Brain microvascular endothelial cell (primary cell): ENCODE measurements around the gene WDHD1.
"Not testable (repeated sequence)": the region's sequence is repeated elsewhere in the genome, so short reads cannot be mapped to it uniquely, and the experiment has no call there.

ENCODE experiments used
- DNase-seq: peaks from one replicate; pipeline ENCODE4 v3.0.0-alpha.2; 2020
- H3K27ac ChIP-seq: fragments of 250-450 bp; sonication (Bioruptor Pico); 2 replicates; pipeline ENCODE4 v1.5.1; 2020; ENCODE audit warnings: mild to moderate bottlenecking, moderate library complexity
- H3K27me3 ChIP-seq: fragments of 250-450 bp; sonication (Bioruptor Pico); replicated peaks from 2 replicates; pipeline ENCODE4 v1.5.1; 2020; ENCODE audit warnings: mild to moderate bottlenecking
- H3K36me3 ChIP-seq: fragments of 250-450 bp; sonication (Bioruptor Pico); replicated peaks from 2 replicates; pipeline ENCODE4 v1.5.1; 2020; ENCODE audit warnings: mild to moderate bottlenecking
- H3K4me3 ChIP-seq: 2 replicates; pipeline ENCODE4 v1.5.1; 2011; ENCODE audit warnings: low read depth, mild to moderate bottlenecking, control low read depth, low read length, moderate library complexity
- in situ Hi-C: cut with HindIII; loops from 2 replicates; pipeline ENCODE4 v1.10.0; 2017; ENCODE audit warnings: low sequenced_read_pairs, low pct_ligation_motif_present
- TF ChIP-seq, protein P1 (sequence below): IDR thresholded peaks from 2 replicates; pipeline ENCODE4 v1.5.1; 2011; ENCODE audit warnings: low read depth, mild to moderate bottlenecking, moderate library complexity, low read length, control low read depth, inconsistent platforms; ENCODE audit errors: missing control alignments

Gene WDHD1

GRCh38 chr14:55043528-55043927 lies 16.6 kb upstream of the WDHD1 start:
- in situ Hi-C loops: no loop called here
- DNase-seq: no peak
- Histone ChIP-seq H3K36me3 (peaks cover 9% of the 10 kb centered on the region), H3K4me3 (no peak overlapping the region), H3K27ac (no peak overlapping the region), H3K27me3 (no peaks in the 10 kb centered on the region)
- TF ChIP-seq, protein P1, sequence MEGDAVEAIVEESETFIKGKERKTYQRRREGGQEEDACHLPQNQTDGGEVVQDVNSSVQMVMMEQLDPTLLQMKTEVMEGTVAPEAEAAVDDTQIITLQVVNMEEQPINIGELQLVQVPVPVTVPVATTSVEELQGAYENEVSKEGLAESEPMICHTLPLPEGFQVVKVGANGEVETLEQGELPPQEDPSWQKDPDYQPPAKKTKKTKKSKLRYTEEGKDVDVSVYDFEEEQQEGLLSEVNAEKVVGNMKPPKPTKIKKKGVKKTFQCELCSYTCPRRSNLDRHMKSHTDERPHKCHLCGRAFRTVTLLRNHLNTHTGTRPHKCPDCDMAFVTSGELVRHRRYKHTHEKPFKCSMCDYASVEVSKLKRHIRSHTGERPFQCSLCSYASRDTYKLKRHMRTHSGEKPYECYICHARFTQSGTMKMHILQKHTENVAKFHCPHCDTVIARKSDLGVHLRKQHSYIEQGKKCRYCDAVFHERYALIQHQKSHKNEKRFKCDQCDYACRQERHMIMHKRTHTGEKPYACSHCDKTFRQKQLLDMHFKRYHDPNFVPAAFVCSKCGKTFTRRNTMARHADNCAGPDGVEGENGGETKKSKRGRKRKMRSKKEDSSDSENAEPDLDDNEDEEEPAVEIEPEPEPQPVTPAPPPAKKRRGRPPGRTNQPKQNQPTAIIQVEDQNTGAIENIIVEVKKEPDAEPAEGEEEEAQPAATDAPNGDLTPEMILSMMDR: no peak

GRCh38 chr14:55038708-55039107 lies 11.8 kb upstream of the WDHD1 start:
- TF ChIP-seq, protein P1: no peak
- H3K36me3 ChIP-seq: peaks cover 13% of the 10 kb centered on the region
- no peak for DNase-seq
- H3K27ac ChIP-seq: no peak overlapping the region
- no peak overlapping the region for H3K4me3 ChIP-seq
- no peaks in the 10 kb centered on the region for H3K27me3 ChIP-seq
- in situ Hi-C loops: no loop called here

DNA sequence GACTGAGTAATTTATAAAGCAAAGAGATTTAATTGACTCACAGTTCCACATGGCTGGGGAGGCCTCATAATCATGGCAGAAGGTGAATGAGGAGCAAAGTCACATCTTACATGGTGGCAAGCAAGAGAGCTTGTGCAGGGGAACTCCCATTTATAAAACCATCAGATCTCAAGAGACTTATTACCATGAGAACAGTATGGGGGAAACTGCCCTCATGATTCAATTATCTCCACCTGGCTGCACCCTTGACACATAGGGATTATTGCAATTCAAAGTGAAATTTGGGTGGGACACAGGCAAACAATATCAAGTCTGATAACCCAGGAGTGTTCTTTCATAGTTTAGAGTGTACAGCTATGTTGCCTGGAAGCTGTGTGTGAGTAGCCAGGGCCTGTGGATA lies 11.1 kb upstream of the WDHD1 start:
- H3K36me3 ChIP-seq, H3K27me3 ChIP-seq, DNase-seq, in situ Hi-C loops, H3K27ac ChIP-seq, H3K4me3 ChIP-seq: not testable (repeated sequence)

- Histone ChIP-seq H3K27me3 (no peaks in the 10 kb centered on the region), H3K4me3 (no peak overlapping the region), H3K36me3 (peaks cover 3% of the 10 kb centered on the region), H3K27ac (no peak overlapping the region)
- no peak for DNase-seq
- TF ChIP-seq, protein P1: no peak
- in situ Hi-C loops: no loop called here
These were observed 4.3 kb upstream of the WDHD1 start for GRCh38 chr14:55031190-55031589.

- TF ChIP-seq, protein P1: no peak
- Histone ChIP-seq H3K36me3 (no peaks in the 10 kb centered on the region), H3K27me3 (no peaks in the 10 kb centered on the region), H3K4me3 (peak overlapping the region; percentile 92), H3K27ac (no peak overlapping the region)
- in situ Hi-C loops: no loop called here
- DNase-seq: no peak
These were observed 1.6 kb upstream of the WDHD1 start for GRCh38 chr14:55028476-55028875.

DNA sequence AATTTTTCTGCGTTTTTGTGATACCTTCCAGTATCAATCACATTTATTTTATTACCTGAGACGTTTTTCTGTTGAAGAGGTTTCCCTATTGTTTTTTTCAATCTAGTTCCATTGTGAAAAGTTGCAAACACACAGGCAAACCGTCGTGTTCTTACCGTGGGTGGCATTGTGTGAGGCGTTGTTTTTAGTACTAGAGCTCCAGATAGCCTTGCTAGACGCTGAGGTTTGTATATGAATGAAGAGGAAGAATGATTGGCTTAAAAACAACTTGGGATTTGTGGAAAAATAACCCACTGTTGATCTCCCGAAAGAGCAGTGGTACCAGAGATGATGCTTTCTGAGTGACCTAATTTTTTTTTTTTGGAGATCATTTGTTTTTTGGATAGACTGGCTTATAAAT lies 1.2 kb upstream of the WDHD1 start:
- no peak overlapping the region for H3K27ac ChIP-seq
- in situ Hi-C loops: no loop called here
- TF ChIP-seq, protein P1: no peak
- H3K27me3 ChIP-seq: no peaks in the 10 kb centered on the region
- no peak for DNase-seq
- peak overlapping the region; percentile 92 for H3K4me3 ChIP-seq
- H3K36me3 ChIP-seq: no peaks in the 10 kb centered on the region
